Measurements from ENCODE around the gene TSPAN13.

GRCh38 chr7:16728811-16729210 is 24.7 kb upstream of the TSPAN13 start:
- no peak for TF ChIP-seq CTCF (conservative IDR thresholded peaks at IDR 0.05; ENCODE audit: low read depth, low read length)
- no peak for TF ChIP-seq RFX5 (IDR thresholded peaks at IDR 0.05; ENCODE audit: low read depth, low read length)
- TF ChIP-seq POLR2A (IDR thresholded peaks at IDR 0.05; ENCODE audit: low read depth, low read length): no peak
- TF ChIP-seq FOS (IDR thresholded peaks at IDR 0.05; ENCODE audit: low read depth, low read length): no peak
- TF ChIP-seq CHD1 (IDR thresholded peaks at IDR 0.05; ENCODE audit: low read depth, low read length): no peak
- no peak for TF ChIP-seq USF2 (IDR thresholded peaks at IDR 0.05; ENCODE audit: low read depth, low read length)
- TF ChIP-seq MAFK (IDR thresholded peaks at IDR 0.05; ENCODE audit: low read depth, low read length): no peak
- no peak for TF ChIP-seq MAZ (IDR thresholded peaks at IDR 0.05; ENCODE audit: borderline replicate concordance, low read depth, low read length)
- TF ChIP-seq RAD21 (IDR thresholded peaks at IDR 0.05; ENCODE audit: low read length): no peak
- no peak for TF ChIP-seq RCOR1 (IDR thresholded peaks at IDR 0.05; ENCODE audit: insufficient replicate concordance, low read length)
